HG02840 (cell line): Measurements from ENCODE around the gene DGKI.
"Not testable (repeated sequence)": the region's sequence is repeated elsewhere in the genome, so short reads cannot be mapped to it uniquely, and the experiment has no call there.

Source experiments
- ATAC-seq: cut with Tn5 transposase; IDR thresholded peaks from one replicate; pipeline ENCODE4 v1.9.1; 2021; ENCODE audit warnings: mild to moderate bottlenecking, moderate library complexity, moderate number of reproducible peaks; ENCODE audit not compliant: unreplicated experiment, low FRiP score

The DGKI gene

DNA sequence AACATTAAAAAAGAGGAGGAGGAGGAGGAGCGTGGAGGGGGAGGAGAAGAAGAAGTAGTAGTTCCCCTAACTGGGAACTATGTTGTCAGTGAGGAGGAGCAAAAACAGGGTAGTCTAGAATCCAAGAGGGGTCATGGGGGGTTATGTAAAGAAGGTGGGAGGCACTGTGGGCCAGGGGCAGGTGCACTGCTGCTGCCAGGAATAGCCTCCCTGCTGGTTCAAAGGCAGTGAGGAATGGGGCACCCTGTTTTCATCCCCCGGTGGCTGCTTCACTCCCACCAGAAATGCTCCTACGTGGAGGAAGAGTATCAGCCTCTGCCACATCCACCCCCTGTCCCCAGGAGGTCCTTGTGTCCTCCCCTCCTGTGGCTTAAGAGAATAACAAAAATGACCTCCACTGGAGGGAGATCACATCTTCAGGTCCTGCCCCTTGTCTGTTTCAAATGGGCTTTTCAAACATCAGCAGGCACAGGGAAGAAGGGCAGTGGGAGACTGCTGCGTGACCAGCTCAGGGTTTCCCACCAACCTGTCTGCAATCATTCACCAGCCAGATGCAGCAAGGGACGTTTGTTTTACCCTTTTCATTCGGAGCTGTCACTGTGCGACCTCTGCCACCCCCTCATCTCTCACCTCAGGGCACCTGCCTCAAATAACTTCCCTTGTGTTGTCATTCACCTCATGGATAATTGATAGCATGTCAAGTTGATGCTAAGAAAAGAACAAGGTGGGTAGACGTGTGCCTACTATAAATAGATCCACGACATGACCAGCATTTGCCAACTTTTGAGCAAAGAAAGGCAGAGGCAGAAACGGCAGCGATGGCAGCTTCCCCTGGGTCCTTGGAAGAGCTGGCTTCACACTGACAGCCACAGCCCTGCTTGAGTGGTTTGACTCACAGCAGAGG, 92.6 kb downstream of the DGKI start:
- no peak for ATAC-seq

GRCh38 chr7:137753575-137753947, 93.2 kb downstream of the DGKI start:
- ATAC-seq: no peak

- no peak for ATAC-seq
These were observed 93.7 kb downstream of the DGKI start for GRCh38 chr7:137753067-137753466.

GRCh38 chr7:137751361-137752009, 95.3 kb downstream of the DGKI start:
- no peak for ATAC-seq

DNA sequence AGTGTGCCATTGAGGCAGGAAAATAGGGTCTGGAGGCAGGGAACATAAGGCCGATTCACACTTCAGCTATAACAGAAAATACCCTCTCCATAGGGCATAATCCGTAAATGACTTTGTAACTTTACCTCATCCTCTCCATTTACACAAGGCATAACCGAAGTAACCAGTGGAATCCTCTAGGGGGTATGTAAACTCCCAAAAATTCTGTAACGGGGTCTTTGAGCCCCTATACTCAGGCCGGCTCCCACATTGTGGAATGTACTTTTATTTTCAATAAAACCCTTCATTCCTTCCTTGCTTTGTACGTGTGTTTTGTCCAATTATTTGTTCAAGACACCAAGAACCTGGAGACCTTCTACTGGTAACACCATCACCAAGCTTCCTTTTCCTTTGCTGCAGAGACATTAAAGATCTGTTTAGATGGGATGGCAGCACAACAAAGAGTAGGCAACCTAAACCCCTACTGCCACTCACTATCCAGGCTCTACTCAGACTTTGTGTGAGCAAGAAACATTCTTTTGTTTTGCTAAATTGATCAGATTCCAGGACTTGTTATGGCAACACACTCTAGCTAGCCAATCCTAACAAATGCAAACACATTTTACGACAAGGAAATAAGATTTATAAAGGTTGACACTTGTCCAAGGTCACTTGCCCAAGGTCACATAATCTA, 99.3 kb downstream of the DGKI start:
- ATAC-seq: no peak

DNA sequence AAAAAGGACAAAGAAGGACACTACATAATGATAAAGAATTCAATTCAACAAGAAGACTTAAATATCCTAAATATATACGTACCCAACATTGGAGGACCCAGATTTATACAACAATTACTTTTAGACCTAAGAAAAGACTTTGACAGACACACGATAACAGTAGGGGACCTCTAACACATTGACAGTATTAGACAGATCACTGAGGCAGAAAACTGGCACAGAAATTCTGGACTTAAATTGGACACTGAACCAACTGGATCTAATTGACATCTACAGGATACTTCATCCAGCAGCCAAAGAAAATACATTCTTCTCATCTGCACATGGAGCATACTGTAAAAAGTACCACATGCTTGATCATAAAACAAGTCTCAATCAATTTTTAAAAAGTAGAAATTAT, 103.8 kb downstream of the DGKI start:
- no peak for ATAC-seq

- no peak for ATAC-seq
These were observed 104.7 kb downstream of the DGKI start for GRCh38 chr7:137742051-137742450.

DNA sequence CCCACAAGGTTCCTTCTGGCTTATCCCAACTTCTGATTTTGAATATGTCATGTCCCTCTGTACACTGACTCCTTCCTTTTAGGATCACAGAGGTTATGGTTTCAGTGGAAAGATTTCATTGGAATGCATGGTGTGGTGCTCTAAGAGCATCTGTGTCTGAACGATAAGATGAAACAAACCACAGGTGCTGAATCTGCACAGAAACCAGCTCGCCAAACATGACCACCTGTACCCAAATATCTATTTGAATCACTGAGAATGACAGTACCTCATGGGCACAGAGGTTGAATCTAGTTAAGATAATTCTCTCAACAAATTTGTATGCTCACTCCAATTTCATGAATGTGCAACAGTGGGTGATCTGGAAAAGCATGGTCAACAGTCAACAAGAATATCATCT, 105.3 kb downstream of the DGKI start:
- ATAC-seq: no peak

- no peak for ATAC-seq
These were observed 112.6 kb downstream of the DGKI start for GRCh38 chr7:137734221-137734620.

GRCh38 chr7:137732168-137732567, 114.6 kb downstream of the DGKI start:
- ATAC-seq: no peak

DNA sequence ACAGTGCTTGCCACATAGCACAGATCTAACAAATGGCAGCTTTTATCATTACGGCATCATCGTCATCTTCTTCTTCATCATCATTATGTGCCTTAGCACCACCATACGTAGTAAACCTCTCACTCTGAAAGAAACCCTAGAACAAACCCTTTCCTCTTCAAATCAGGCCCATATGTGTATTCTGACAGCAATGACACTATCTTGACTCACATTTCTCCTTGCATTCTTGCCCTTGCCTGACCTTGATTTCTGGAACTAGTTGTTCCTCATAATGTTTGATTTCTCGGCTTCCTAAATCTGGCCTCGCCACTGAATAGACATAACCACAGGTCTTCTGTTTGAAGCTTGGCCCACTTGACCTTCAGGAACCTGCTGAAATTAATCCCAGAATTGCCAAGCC, 115.3 kb downstream of the DGKI start:
- no peak for ATAC-seq

DNA sequence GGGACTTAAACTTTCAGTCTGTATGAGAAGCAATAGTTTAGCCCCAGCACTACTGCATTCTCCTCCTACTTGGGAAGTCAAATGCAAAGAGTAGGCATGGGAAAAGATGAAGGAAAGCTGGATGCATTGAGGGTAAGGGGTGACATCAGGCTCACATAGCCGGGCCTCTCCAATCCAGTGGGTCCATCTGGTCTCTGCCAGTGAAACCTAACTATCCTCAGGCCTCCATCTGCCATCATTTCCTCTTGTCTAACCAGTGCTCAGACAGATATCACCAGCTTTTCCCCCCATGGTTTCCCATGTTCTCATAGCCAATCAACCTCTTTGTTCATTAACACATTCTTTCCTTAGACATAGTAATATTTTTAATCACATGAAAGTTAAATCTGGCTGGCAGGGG, 118.3 kb downstream of the DGKI start:
- ATAC-seq: no peak

GRCh38 chr7:137727413-137727812, 119.4 kb downstream of the DGKI start:
- no peak for ATAC-seq

GRCh38 chr7:137718355-137718754, 128.4 kb downstream of the DGKI start:
- ATAC-seq: no peak

GRCh38 chr7:137717811-137718271, 128.9 kb downstream of the DGKI start:
- no peak for ATAC-seq

DNA sequence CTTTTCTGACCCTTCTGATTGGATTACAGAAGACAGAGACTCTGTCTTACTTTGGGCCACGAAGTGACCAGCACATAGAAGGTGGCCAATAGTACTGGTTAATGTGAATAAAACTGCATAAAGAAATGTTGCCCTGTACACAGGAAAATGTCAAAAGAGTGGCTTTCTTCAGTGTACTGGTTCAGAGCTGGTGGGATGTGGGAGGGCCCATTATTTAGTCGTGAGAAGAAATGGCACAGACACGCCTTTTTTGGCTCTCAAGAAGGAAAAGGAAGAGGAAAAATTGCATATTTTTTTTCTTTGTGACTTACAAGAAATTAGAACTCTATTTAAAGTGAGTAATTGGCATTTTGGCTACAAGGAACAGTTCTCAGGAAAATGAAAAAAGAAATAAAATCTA, 129.7 kb downstream of the DGKI start:
- no peak for ATAC-seq

DNA sequence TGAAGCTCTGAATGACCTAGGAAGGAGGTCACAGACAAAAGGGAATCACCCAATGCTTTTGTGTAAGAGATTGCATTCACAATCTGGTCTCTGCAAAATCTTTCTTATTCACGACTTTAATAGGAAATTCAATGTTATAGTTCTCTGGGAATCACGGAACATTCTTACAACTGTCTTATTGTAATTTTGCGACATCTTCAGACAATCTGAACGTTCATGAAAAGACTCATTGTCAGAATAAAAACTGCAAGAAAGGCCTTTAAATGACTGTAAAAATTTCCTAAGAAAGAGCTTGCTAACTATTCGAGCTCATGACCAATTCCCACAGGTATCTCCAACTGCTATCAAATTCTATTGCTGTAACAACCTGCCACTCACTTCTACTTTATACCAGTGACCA, 130.7 kb downstream of the DGKI start:
- no peak for ATAC-seq

GRCh38 chr7:137715533-137715932, 131.2 kb downstream of the DGKI start:
- ATAC-seq: no peak

GRCh38 chr7:137715121-137715520, 131.7 kb downstream of the DGKI start:
- no peak for ATAC-seq

DNA sequence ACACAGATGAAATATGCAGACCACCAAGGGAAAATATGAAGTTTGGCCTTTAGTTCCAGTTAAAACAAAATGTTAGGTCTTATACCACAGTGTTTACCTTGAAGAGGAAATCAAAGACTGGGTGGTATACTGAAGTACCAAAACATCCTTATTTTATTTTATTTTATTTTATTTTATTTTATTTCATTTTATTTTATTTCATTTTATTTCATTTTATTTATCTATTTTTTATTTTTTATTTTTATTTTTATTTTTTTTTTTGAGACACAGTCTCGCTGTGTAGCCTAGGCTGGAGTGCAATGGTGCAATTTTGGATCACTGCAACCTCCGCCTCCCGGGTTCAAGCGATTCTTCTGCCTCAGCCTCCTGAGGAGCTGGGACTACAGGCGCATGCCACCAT, 140.4 kb downstream of the DGKI start:
- ATAC-seq: not testable (repeated sequence)

DNA sequence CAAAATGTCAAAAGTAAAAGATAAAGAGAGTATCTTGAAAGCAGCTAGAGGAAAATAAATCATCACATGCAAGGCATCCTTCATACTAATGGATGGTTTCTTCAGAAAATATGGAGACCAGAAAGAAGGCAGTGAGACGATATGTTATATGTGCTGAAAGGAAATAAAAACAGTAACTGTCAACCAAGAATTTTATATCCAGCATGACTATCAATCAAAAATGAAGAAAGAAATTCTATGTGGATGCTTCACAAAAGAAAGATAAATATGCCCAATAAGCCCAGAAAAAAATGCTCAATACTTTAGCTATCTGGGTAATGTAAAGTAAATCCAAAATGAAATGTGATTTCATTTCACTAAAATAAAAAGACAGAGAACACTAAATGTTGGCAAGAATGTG, 142.1 kb downstream of the DGKI start:
- ATAC-seq: no peak
